Uterus (tissue), 4 donors: ENCODE data around the gene RNU6-8. TPM values are rescaled to one million over a fixed set of nuclear protein-coding genes. Genes with fewer than 3 reads are reported as not detected.

Experiments
- DNase-seq, 2 donors: peaks; one replicate each; pipeline ENCODE4 v3.0.0-alpha.2; 2019 to 2020
- H3K27ac ChIP-seq, 2 donors: fragments of 200-600 bp; sonication (generic); 1 replicate in 1 of 2; 2 replicates in 1 of 2; pipeline ENCODE4 v1.5.1; 2016 to 2018
- H3K27me3 ChIP-seq, 2 donors: fragments of 200-600 bp; sonication (generic); one replicate each; pipeline ENCODE4 v1.5.1; 2018 to 2019; ENCODE audit warnings: control low read depth in 1 of 2
- H3K36me3 ChIP-seq, 2 donors: fragments of 200-600 bp; sonication (generic); one replicate each; pipeline ENCODE4 v1.5.1; 2019; ENCODE audit warnings: control low read depth in 1 of 2
- H3K4me1 ChIP-seq, 2 donors: fragments of 200-600 bp; sonication (generic); one replicate each; pipeline ENCODE4 v1.5.1; 2018 to 2019; ENCODE audit warnings: control low read depth in 1 of 2
- H3K4me3 ChIP-seq, 2 donors: fragments of 200-600 bp; sonication (generic); 1 replicate in 1 of 2; 2 replicates in 1 of 2; pipeline ENCODE4 v1.5.1; 2018 to 2019; ENCODE audit warnings: mild to moderate bottlenecking in 1 of 2
- H3K9me3 ChIP-seq, 2 donors: fragments of 200-600 bp; sonication (generic); one replicate each; pipeline ENCODE4 v1.5.1; 2019; ENCODE audit warnings: control low read depth in 1 of 2
- CTCF ChIP-seq, 4 experiments: fragments of 200-600 bp in 2 of 4; fragments of 450-650 bp in 2 of 4; sonication (generic) in 2 of 4; IDR thresholded peaks; one replicate each; pipeline ENCODE4 v1.5.1; 2016 to 2019; ENCODE audit warnings: antibody characterized with exemption in 4 of 4, mild to moderate bottlenecking in 2 of 4, moderate library complexity in 1 of 4
- POLR2A ChIP-seq, 2 donors: fragments of 450-650 bp; IDR thresholded peaks; one replicate each; pipeline ENCODE4 v1.6.1; 2016; ENCODE audit warnings: antibody characterized with exemption in 2 of 2, mild to moderate bottlenecking in 1 of 2, moderate library complexity in 1 of 2
- intact Hi-C: fragments of 100-400 bp; cut with DNase I; formaldehyde crosslinking; loops from one replicate; pipeline ENCODE4 v1.15.1; 2023; ENCODE audit warnings: low total_unique reads
- total RNA-seq, 4 donors: library from RNA; depleted of rRNA in 3 of 4; stranded (reverse); fragments of >200 nt in 3 of 4; gene quantifications; one replicate each; pipeline versions ENCODE4 v1.1.0 to v1.2.4, GENCODE V29; 2014 to 2023
- donor health status: DM: yes; HTN: yes; CAD: no.

Gene RNU6-8
- total RNA-seq, 4 donors from 2014 or later = not detected

- Histone ChIP-seq H3K4me1 (no peaks in the 10 kb centered on the region), H3K4me3 (no peak overlapping the region), H3K9me3 (peaks cover 0 to 9% of the 10 kb centered on the region in 2 donors), H3K36me3 (no peaks in the 10 kb centered on the region), H3K27ac (no peak overlapping the region), H3K27me3 (no peaks in the 10 kb centered on the region)
- intact Hi-C loops = no loop called here
- DNase-seq = no peak
- TF ChIP-seq CTCF (IDR thresholded peaks at IDR 0.05) = no peak
- TF ChIP-seq POLR2A (IDR thresholded peaks at IDR 0.05) = no peak
Measured at GRCh38 chr14:32186248-32186647, 16.8 kb downstream of the RNU6-8 start.

- Histone ChIP-seq H3K36me3 (no peaks in the 10 kb centered on the region), H3K4me3 (no peak overlapping the region), H3K4me1 (no peaks in the 10 kb centered on the region), H3K27me3 (no peaks in the 10 kb centered on the region), H3K27ac (no peak overlapping the region), H3K9me3 (peaks cover 0 to 9% of the 10 kb centered on the region in 2 donors)
- DNase-seq = no peak
- no peak for TF ChIP-seq CTCF (IDR thresholded peaks at IDR 0.05)
- TF ChIP-seq POLR2A (IDR thresholded peaks at IDR 0.05) = no peak
- intact Hi-C loops = no loop called here
Measured at GRCh38 chr14:32185097-32185496, 18.0 kb downstream of the RNU6-8 start.

GRCh38 chr14:32183151-32184058 lies 19.7 kb downstream of the RNU6-8 start:
- H3K27me3 ChIP-seq = no peaks in the 10 kb centered on the region
- intact Hi-C loops = no loop called here
- no peak for DNase-seq
- H3K4me1 ChIP-seq = no peaks in the 10 kb centered on the region
- TF ChIP-seq POLR2A (IDR thresholded peaks at IDR 0.05) (no peak), CTCF (IDR thresholded peaks at IDR 0.05) (no peak)
- H3K27ac ChIP-seq = no peak overlapping the region
- no peak overlapping the region for H3K4me3 ChIP-seq
- H3K36me3 ChIP-seq = no peaks in the 10 kb centered on the region
- peaks cover 0 to 9% of the 10 kb centered on the region in 2 donors for H3K9me3 ChIP-seq

GRCh38 chr14:32171469-32171868 lies 31.6 kb downstream of the RNU6-8 start:
- intact Hi-C loops = no loop called here
- Histone ChIP-seq H3K27ac (no peak overlapping the region), H3K4me3 (no peak overlapping the region), H3K4me1 (no peaks in the 10 kb centered on the region), H3K9me3 (no peaks in the 10 kb centered on the region), H3K27me3 (no peaks in the 10 kb centered on the region), H3K36me3 (no peaks in the 10 kb centered on the region)
- TF ChIP-seq POLR2A (IDR thresholded peaks at IDR 0.05) (no peak), CTCF (IDR thresholded peaks at IDR 0.05) (no peak)
- no peak for DNase-seq

- TF ChIP-seq CTCF (IDR thresholded peaks at IDR 0.05) = no peak
- TF ChIP-seq POLR2A (IDR thresholded peaks at IDR 0.05) = no peak
- Histone ChIP-seq H3K9me3 (no peaks in the 10 kb centered on the region), H3K27ac (no peak overlapping the region), H3K36me3 (no peaks in the 10 kb centered on the region), H3K4me3 (no peak overlapping the region), H3K27me3 (no peaks in the 10 kb centered on the region), H3K4me1 (no peaks in the 10 kb centered on the region)
- intact Hi-C loops = no loop called here
- DNase-seq = no peak
Measured at GRCh38 chr14:32169191-32169590, 33.9 kb downstream of the RNU6-8 start.
